MM.1S (cell line): Measurements from ENCODE around the gene RBKS.

ENCODE experiments used
- DNase-seq: peaks from one replicate; pipeline ENCODE4 v3.0.0-alpha.2; 2015
- H2AFZ ChIP-seq: fragments of 300-600 bp; sonication (generic); 2 replicates; pipeline ENCODE4 v1.6.0; 2016; ENCODE audit warnings: antibody characterized with exemption, low read length
- H3F3A ChIP-seq: fragments of 300-600 bp; sonication (generic); 2 replicates; pipeline ENCODE4 v1.6.1; 2016; ENCODE audit warnings: mild to moderate bottlenecking, antibody characterized with exemption, low read length, moderate library complexity, mixed read lengths; ENCODE audit not compliant: insufficient read depth
- H3K27ac ChIP-seq: fragments of 300-600 bp; sonication (generic); 2 replicates; pipeline ENCODE4 v1.5.1; 2016; ENCODE audit warnings: mild to moderate bottlenecking, low read length
- H3K27me3 ChIP-seq: fragments of 300-600 bp; sonication (generic); replicated peaks from 2 replicates; pipeline ENCODE4 v1.6.0; 2016; ENCODE audit warnings: low read length; ENCODE audit not compliant: insufficient read depth
- H3K36me3 ChIP-seq: fragments of 300-600 bp; sonication (generic); replicated peaks from 2 replicates; pipeline ENCODE4 v1.6.1; 2016; ENCODE audit warnings: mild to moderate bottlenecking, low read length, mixed read lengths; ENCODE audit not compliant: insufficient read depth
- H3K4me1 ChIP-seq: fragments of 300-600 bp; sonication (generic); 2 replicates; pipeline ENCODE4 v1.6.1; 2016; ENCODE audit warnings: low read length, mixed read lengths
- H3K4me2 ChIP-seq: fragments of 300-600 bp; sonication (generic); 2 replicates; pipeline ENCODE4 v1.6.0; 2016; ENCODE audit warnings: low read depth, low read length
- H3K4me3 ChIP-seq: fragments of 300-600 bp; sonication (generic); 2 replicates; pipeline ENCODE4 v1.5.1; 2016; ENCODE audit warnings: low read length, mixed read lengths
- H3K79me2 ChIP-seq: fragments of 300-600 bp; sonication (generic); 2 replicates; pipeline ENCODE4 v1.6.1; 2016; ENCODE audit warnings: mixed run types, low read length, mixed read lengths
- H3K9ac ChIP-seq: fragments of 300-600 bp; sonication (generic); 2 replicates; pipeline ENCODE4 v1.6.1; 2016; ENCODE audit warnings: low read length, mixed read lengths
- H3K9me2 ChIP-seq: fragments of 300-600 bp; sonication (generic); replicated peaks from 2 replicates; pipeline ENCODE4 v1.6.1; 2016; ENCODE audit warnings: mild to moderate bottlenecking, low read length, mixed read lengths; ENCODE audit not compliant: insufficient read depth
- H3K9me3 ChIP-seq: fragments of 300-600 bp; sonication (generic); replicated peaks from 2 replicates; pipeline ENCODE4 v1.6.1; 2016; ENCODE audit warnings: mild to moderate bottlenecking, low read length, mixed read lengths; ENCODE audit not compliant: insufficient read depth
- H4K20me1 ChIP-seq: fragments of 300-600 bp; sonication (generic); 2 replicates; pipeline ENCODE4 v1.6.1; 2016; ENCODE audit warnings: mild to moderate bottlenecking, low read length, moderate library complexity, mixed read lengths; ENCODE audit not compliant: insufficient read depth
- CTCF ChIP-seq: fragments of 300-600 bp; sonication (generic); IDR thresholded peaks from 2 replicates; pipeline ENCODE4 v1.5.1; 2016; ENCODE audit warnings: antibody characterized with exemption, low read length, mixed read lengths
- EZH2 ChIP-seq: fragments of 300-600 bp; sonication (generic); optimal IDR thresholded peaks from 2 replicates; pipeline ENCODE3; 2017; ENCODE audit warnings: low read depth, mild to moderate bottlenecking, antibody characterized with exemption, low read length, mixed read lengths
- EZH2phosphoT487 ChIP-seq: fragments of 300-600 bp; sonication (generic); IDR thresholded peaks from 2 replicates; pipeline ENCODE4 v1.6.1; 2018; ENCODE audit warnings: antibody characterized with exemption, low read length

RBKS gene

GRCh38 chr2:27736031-27736889 is 153.9 kb downstream of the RBKS start:
- Histone ChIP-seq H2AFZ (0 out of 2 replicates have a peak overlapping the region, but pooled peaks have one; percentile 38), H3K4me3 (no peak overlapping the region), H3K9me3 (no peaks in the 10 kb centered on the region), H3K27ac (no peak overlapping the region), H3K4me2 (no peak overlapping the region), H3K79me2 (no peaks in the 10 kb centered on the region), H3K4me1 (no peaks in the 10 kb centered on the region), H3K36me3 (no peaks in the 10 kb centered on the region), H3K27me3 (no peaks in the 10 kb centered on the region), H3K9ac (no peak overlapping the region), H3K9me2 (no peaks in the 10 kb centered on the region), H3F3A (no peaks in the 10 kb centered on the region), H4K20me1 (no peaks in the 10 kb centered on the region)
- TF ChIP-seq EZH2phosphoT487 (no peak), CTCF (no peak), EZH2 (no peak)
- no peak for DNase-seq

GRCh38 chr2:27735263-27735904 is 154.8 kb downstream of the RBKS start:
- Histone ChIP-seq H3K36me3 (no peaks in the 10 kb centered on the region), H3K79me2 (no peaks in the 10 kb centered on the region), H2AFZ (peak overlapping the region; percentile 38; the same call in 1 of the 2 replicates), H3F3A (no peaks in the 10 kb centered on the region), H3K9ac (no peak overlapping the region), H3K27me3 (no peaks in the 10 kb centered on the region), H3K4me1 (no peaks in the 10 kb centered on the region), H4K20me1 (no peaks in the 10 kb centered on the region), H3K9me3 (no peaks in the 10 kb centered on the region), H3K27ac (no peak overlapping the region), H3K9me2 (no peaks in the 10 kb centered on the region), H3K4me3 (no peak overlapping the region), H3K4me2 (peak overlapping the region; percentile 49; the same call in 1 of the 2 replicates)
- no peak for TF ChIP-seq CTCF
- no peak for DNase-seq

- H3K9me3 ChIP-seq = no peaks in the 10 kb centered on the region
- H3K27ac ChIP-seq = no peak overlapping the region
- no peak overlapping the region for H2AFZ ChIP-seq
- no peaks in the 10 kb centered on the region for H3F3A ChIP-seq
- H3K9me2 ChIP-seq = no peaks in the 10 kb centered on the region
- TF ChIP-seq EZH2phosphoT487 = no peak
- TF ChIP-seq CTCF = no peak
- no peak for TF ChIP-seq EZH2
- no peak for DNase-seq
- H3K4me1 ChIP-seq = no peaks in the 10 kb centered on the region
- no peak overlapping the region for H3K4me3 ChIP-seq
- no peaks in the 10 kb centered on the region for H4K20me1 ChIP-seq
- H3K9ac ChIP-seq = no peak overlapping the region
- no peaks in the 10 kb centered on the region for H3K27me3 ChIP-seq
- H3K36me3 ChIP-seq = no peaks in the 10 kb centered on the region
- no peaks in the 10 kb centered on the region for H3K79me2 ChIP-seq
- H3K4me2 ChIP-seq = no peak overlapping the region
These were observed 155.9 kb downstream of the RBKS start for GRCh38 chr2:27734305-27734704.
